Kidney glomerular epithelial cell (primary cell): ENCODE results near the gene PCDHB2.
"Not testable (repeated sequence)": the region's sequence is repeated elsewhere in the genome, so short reads cannot be mapped to it uniquely, and the experiment has no call there.

Experiments
- DNase-seq: peaks from one replicate; lab custom pipeline; 2025; lab: John Stamatoyannopoulos, UW

The PCDHB2 gene

GRCh38 chr5:141135718-141136266, 41.4 kb downstream of the PCDHB2 start:
- DNase-seq = no peak

- not testable (repeated sequence) for DNase-seq
Measured at GRCh38 chr5:141137346-141137745, 42.9 kb downstream of the PCDHB2 start.
